SK-N-SH treated with all-trans-retinoic acid at 6 μM for 48 hours (cell line): ENCODE data around the gene GRK5.

Source experiments
- ATAC-seq: fragments of 200-7000 bp; cut with Tn5 transposase; 3 replicates; pipeline ENCODE4 v1.9.1; 2020; ENCODE audit warnings: mild to moderate bottlenecking, moderate library complexity
- ARNTL ChIP-seq: fragments of 450-650 bp; formaldehyde crosslinking; IDR thresholded peaks from 2 replicates; pipeline ENCODE4 v1.5.0; 2020; ENCODE audit warnings: low read depth, mild to moderate bottlenecking, moderate library complexity, borderline replicate concordance
- BACH2 ChIP-seq: fragments of 250-450 bp; sonication (Bioruptor Pico); IDR thresholded peaks from 2 replicates; pipeline ENCODE4 v1.9.0; 2021; ENCODE audit warnings: mild to moderate bottlenecking, borderline replicate concordance
- CSDC2 ChIP-seq: fragments of 250-450 bp; sonication (Bioruptor Pico); IDR thresholded peaks from 2 replicates; pipeline ENCODE4 v1.5.0; 2020; ENCODE audit warnings: mild to moderate bottlenecking, moderate library complexity
- ESRRG ChIP-seq: fragments of 250-450 bp; sonication (Bioruptor Pico); IDR thresholded peaks from 2 replicates; pipeline ENCODE4 v1.6.1; 2021; ENCODE audit warnings: mild to moderate bottlenecking
- GLIS3 ChIP-seq: fragments of 250-450 bp; sonication (Bioruptor Pico); IDR thresholded peaks from 2 replicates; pipeline ENCODE4 v1.5.0; 2020; ENCODE audit warnings: mild to moderate bottlenecking, moderate library complexity
- ISL1 ChIP-seq: fragments of 250-450 bp; sonication (Bioruptor Pico); IDR thresholded peaks from 2 replicates; pipeline ENCODE4 v2.1.2; 2022; ENCODE audit warnings: mild to moderate bottlenecking, moderate library complexity
- PPARA ChIP-seq: fragments of 250-450 bp; sonication (Bioruptor Pico); IDR thresholded peaks from 2 replicates; pipeline ENCODE4 v1.5.0; 2020; ENCODE audit warnings: mild to moderate bottlenecking, borderline replicate concordance
- SNAI2 ChIP-seq: fragments of 250-450 bp; sonication (Bioruptor Pico); IDR thresholded peaks from 2 replicates; pipeline ENCODE4 v1.5.0; 2020; ENCODE audit warnings: mild to moderate bottlenecking, moderate library complexity
- TCF4 ChIP-seq: fragments of 250-450 bp; sonication (Bioruptor Pico); IDR thresholded peaks from 2 replicates; pipeline ENCODE4 v1.8.0; 2021; ENCODE audit warnings: mild to moderate bottlenecking, moderate library complexity, borderline replicate concordance
- TOX ChIP-seq: fragments of 250-450 bp; sonication (Bioruptor Pico); IDR thresholded peaks from 2 replicates; pipeline ENCODE4 v1.8.0; 2021; ENCODE audit warnings: mild to moderate bottlenecking, moderate library complexity, borderline replicate concordance
- ZC3H10 ChIP-seq: fragments of 250-450 bp; sonication (Bioruptor Pico); IDR thresholded peaks from 2 replicates; pipeline ENCODE4 v1.5.1; 2021; ENCODE audit warnings: mild to moderate bottlenecking, moderate library complexity
- ZFP3 ChIP-seq: fragments of 250-450 bp; sonication (Bioruptor Pico); IDR thresholded peaks from 2 replicates; pipeline ENCODE4 v1.5.0; 2020; ENCODE audit warnings: mild to moderate bottlenecking, moderate library complexity
- ZFP30 ChIP-seq: fragments of 450-650 bp; formaldehyde crosslinking; IDR thresholded peaks from 2 replicates; pipeline ENCODE4 v1.5.0; 2022; ENCODE audit warnings: mild to moderate bottlenecking, moderate library complexity
- ZNF70 ChIP-seq: fragments of 450-650 bp; formaldehyde crosslinking; IDR thresholded peaks from 2 replicates; pipeline ENCODE4 v1.5.0; 2020; ENCODE audit warnings: mild to moderate bottlenecking, moderate library complexity
- ZNF8 ChIP-seq: fragments of 450-650 bp; formaldehyde crosslinking; IDR thresholded peaks from 2 replicates; pipeline ENCODE4 v1.5.0; 2020; ENCODE audit warnings: mild to moderate bottlenecking, moderate library complexity
- TF ChIP-seq, protein P1 (sequence below): fragments of 250-450 bp; sonication (Bioruptor Pico); IDR thresholded peaks from 2 replicates; pipeline ENCODE4 v1.8.0; 2021; ENCODE audit warnings: low read depth, mild to moderate bottlenecking, moderate library complexity, borderline replicate concordance
- TF ChIP-seq, protein P2 (sequence below): fragments of 250-450 bp; sonication (Bioruptor Pico); IDR thresholded peaks from 2 replicates; pipeline ENCODE4 v1.8.0; 2020; ENCODE audit warnings: mild to moderate bottlenecking, moderate library complexity, borderline replicate concordance
- TF ChIP-seq, protein P3 (sequence below): fragments of 250-450 bp; sonication (Bioruptor Pico); IDR thresholded peaks from 2 replicates; pipeline ENCODE4 v1.5.0; 2020; ENCODE audit warnings: mild to moderate bottlenecking, moderate library complexity
- TF ChIP-seq, protein P4 (sequence below): fragments of 250-450 bp; sonication (Bioruptor Pico); IDR thresholded peaks from 2 replicates; pipeline ENCODE4 v1.5.1; 2021; ENCODE audit warnings: mild to moderate bottlenecking, moderate library complexity

Gene GRK5

DNA sequence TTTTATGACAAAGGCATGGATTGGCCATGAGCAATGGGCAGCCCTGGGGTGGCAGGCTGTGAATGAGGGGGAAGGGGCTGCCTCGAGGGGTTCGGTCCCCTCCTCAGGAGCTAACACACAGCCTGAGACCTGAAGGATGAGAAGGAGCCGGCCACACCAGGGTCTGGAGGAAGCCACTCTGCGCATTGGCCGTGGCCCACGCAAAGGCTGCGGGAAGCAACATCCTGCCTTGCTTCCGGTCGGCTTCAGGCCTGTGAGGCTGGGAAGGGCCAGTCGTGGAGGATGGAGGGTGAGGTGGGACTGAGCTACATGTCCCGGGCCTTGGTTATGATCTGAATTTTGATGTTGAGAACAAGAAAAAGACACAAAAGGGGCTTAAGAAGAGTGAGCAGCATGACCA, 285.8 kb downstream of the GRK5 start (continued):
- TF ChIP-seq, protein P1, sequence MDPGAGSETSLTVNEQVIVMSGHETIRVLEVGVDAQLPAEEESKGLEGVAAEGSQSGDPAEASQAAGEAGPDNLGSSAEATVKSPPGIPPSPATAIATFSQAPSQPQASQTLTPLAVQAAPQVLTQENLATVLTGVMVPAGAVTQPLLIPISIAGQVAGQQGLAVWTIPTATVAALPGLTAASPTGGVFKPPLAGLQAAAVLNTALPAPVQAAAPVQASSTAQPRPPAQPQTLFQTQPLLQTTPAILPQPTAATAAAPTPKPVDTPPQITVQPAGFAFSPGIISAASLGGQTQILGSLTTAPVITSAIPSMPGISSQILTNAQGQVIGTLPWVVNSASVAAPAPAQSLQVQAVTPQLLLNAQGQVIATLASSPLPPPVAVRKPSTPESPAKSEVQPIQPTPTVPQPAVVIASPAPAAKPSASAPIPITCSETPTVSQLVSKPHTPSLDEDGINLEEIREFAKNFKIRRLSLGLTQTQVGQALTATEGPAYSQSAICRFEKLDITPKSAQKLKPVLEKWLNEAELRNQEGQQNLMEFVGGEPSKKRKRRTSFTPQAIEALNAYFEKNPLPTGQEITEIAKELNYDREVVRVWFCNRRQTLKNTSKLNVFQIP (CRISPR knock-in tag): no peak
- no peak for TF ChIP-seq ZFP30 (CRISPR knock-in tag)

DNA sequence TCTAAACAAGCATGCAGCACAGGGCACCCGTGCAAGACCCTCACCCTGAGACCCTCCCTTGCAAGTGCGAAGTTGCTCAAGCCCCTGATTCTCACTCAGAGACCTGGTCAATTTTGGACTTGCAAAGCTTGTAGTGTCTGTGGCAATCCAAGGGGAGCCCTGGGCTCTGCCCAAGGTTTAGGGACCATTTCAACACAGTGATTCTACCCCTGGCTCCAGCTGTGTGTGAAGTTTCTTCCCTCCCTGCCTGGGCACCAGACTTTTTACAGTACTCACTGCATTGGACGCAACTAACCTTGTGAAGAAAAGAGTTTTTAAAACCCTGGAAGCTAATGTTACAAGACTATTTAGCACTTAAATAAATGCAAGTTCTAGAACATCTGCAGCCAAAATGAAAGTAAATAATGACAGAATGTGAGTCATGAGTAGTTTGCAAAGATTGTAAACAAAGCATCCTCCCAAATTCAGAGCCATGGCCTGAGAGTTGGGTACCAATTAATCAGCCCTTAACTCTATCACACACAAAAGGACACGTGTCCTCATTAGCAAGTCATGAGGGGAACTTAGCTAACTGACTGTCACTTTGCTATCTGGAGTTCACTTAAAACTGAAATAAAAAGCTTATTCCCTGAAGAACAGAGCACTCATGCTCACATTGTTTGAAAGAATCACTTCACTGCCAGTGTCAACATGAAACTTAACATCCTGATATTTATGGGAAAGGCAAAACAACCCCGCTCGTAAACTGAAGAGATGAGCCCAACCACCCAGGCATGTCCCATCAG, 287.1 kb downstream of the GRK5 start:
- ATAC-seq: no peak

DNA sequence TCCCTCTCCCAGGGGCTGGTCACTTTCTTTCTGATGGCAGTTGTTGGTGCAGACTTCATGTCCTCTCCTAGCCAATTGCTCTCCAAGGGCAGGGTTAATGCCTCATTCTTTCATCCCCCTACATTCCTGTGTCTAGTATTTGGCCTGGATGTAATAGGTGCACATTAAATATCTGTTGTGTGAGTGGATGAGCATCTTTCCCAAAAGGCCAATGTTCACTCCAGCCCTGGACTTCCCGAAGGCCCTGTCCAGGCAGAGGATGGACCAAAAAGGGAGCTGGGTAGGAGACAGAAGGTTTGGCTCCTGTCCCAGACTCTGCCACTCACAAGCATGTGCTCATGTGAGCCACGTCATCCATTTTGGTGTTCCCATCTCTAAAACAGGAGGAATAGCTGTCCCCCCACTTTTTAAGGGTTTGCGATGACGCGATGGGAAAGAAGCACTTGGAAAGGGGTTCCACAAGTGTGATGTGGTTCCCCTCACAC, 287.7 kb downstream of the GRK5 start:
- TF ChIP-seq SNAI2 (no peak), BACH2 (no peak), PPARA (CRISPR knock-in tag) (no peak), TCF4 (CRISPR knock-in tag) (no peak)
- TF ChIP-seq, protein P1 (CRISPR knock-in tag): no peak
- ATAC-seq: peak; percentile 15; the same call in 1 of the 3 replicates

More for the DNA sequence above, 287.1 kb downstream of the GRK5 start:
- TF ChIP-seq ISL1 (no peak), ZFP3 (CRISPR knock-in tag) (no peak), TCF4 (CRISPR knock-in tag) (no peak), ZNF70 (no peak), CSDC2 (CRISPR knock-in tag) (no peak), ARNTL (CRISPR knock-in tag) (no peak), ZFP30 (CRISPR knock-in tag) (no peak), ESRRG (no peak), TOX (CRISPR knock-in tag) (no peak), GLIS3 (CRISPR knock-in tag) (no peak), ZC3H10 (no peak), ZNF8 (CRISPR knock-in tag) (no peak)
- TF ChIP-seq, protein P2, sequence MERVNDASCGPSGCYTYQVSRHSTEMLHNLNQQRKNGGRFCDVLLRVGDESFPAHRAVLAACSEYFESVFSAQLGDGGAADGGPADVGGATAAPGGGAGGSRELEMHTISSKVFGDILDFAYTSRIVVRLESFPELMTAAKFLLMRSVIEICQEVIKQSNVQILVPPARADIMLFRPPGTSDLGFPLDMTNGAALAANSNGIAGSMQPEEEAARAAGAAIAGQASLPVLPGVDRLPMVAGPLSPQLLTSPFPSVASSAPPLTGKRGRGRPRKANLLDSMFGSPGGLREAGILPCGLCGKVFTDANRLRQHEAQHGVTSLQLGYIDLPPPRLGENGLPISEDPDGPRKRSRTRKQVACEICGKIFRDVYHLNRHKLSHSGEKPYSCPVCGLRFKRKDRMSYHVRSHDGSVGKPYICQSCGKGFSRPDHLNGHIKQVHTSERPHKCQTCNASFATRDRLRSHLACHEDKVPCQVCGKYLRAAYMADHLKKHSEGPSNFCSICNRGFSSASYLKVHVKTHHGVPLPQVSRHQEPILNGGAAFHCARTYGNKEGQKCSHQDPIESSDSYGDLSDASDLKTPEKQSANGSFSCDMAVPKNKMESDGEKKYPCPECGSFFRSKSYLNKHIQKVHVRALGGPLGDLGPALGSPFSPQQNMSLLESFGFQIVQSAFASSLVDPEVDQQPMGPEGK (CRISPR knock-in tag): no peak
- TF ChIP-seq, protein P3, sequence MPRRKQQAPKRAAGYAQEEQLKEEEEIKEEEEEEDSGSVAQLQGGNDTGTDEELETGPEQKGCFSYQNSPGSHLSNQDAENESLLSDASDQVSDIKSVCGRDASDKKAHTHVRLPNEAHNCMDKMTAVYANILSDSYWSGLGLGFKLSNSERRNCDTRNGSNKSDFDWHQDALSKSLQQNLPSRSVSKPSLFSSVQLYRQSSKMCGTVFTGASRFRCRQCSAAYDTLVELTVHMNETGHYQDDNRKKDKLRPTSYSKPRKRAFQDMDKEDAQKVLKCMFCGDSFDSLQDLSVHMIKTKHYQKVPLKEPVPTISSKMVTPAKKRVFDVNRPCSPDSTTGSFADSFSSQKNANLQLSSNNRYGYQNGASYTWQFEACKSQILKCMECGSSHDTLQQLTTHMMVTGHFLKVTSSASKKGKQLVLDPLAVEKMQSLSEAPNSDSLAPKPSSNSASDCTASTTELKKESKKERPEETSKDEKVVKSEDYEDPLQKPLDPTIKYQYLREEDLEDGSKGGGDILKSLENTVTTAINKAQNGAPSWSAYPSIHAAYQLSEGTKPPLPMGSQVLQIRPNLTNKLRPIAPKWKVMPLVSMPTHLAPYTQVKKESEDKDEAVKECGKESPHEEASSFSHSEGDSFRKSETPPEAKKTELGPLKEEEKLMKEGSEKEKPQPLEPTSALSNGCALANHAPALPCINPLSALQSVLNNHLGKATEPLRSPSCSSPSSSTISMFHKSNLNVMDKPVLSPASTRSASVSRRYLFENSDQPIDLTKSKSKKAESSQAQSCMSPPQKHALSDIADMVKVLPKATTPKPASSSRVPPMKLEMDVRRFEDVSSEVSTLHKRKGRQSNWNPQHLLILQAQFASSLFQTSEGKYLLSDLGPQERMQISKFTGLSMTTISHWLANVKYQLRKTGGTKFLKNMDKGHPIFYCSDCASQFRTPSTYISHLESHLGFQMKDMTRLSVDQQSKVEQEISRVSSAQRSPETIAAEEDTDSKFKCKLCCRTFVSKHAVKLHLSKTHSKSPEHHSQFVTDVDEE (CRISPR knock-in tag): no peak
- TF ChIP-seq, protein P4, sequence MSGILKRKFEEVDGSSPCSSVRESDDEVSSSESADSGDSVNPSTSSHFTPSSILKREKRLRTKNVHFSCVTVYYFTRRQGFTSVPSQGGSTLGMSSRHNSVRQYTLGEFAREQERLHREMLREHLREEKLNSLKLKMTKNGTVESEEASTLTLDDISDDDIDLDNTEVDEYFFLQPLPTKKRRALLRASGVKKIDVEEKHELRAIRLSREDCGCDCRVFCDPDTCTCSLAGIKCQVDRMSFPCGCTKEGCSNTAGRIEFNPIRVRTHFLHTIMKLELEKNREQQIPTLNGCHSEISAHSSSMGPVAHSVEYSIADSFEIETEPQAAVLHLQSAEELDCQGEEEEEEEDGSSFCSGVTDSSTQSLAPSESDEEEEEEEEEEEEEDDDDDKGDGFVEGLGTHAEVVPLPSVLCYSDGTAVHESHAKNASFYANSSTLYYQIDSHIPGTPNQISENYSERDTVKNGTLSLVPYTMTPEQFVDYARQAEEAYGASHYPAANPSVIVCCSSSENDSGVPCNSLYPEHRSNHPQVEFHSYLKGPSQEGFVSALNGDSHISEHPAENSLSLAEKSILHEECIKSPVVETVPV (CRISPR knock-in tag): no peak
- TF ChIP-seq, protein P1 (CRISPR knock-in tag): no peak
